ENCODE measurements around the gene NDE1. TPM values are rescaled to one million over a fixed set of nuclear protein-coding genes. Genes with fewer than 3 reads are reported as not detected.

NDE1 gene
- total RNA-seq, 4 donors from 2014 or later, result 4.0 to 26.2 (median 11.9) TPM

DNA sequence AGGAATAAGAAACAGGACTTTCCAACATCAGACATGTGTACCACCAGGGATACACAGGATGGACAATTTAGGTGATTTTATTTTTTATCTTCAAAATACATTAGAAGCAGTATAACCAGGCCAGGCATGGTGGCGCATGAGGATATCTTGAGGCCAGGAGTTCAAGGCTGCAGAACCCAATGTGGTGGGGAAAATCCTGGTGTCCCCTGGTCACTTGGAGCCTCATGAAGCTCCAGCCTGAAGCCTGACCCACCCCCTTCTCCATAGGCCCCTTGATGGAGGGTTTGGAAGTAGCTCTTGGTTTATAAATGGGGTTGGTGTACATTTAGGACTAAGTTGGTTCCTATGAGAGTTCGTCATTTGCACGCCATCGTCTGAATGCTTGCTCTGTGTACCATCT, 118.2 kb downstream of the NDE1 start:
- no peaks in the 10 kb centered on the region for H3K9me3 ChIP-seq
- intact Hi-C loops (cut with DNase I; ENCODE audit: low total_unique reads), result loop anchor here (10.0 kb wide), 1 partner anchor 357 kb away; no protein-coding TSS in a partner anchor
- no peaks in the 10 kb centered on the region for H3K27me3 ChIP-seq
- no peaks in the 10 kb centered on the region for H3K36me3 ChIP-seq
- ATAC-seq, result no peak
- DNase-seq, result no peak
- H3K27ac ChIP-seq, result no peak overlapping the region
- H3K4me3 ChIP-seq, result no peak overlapping the region
- TF ChIP-seq, protein P1, sequence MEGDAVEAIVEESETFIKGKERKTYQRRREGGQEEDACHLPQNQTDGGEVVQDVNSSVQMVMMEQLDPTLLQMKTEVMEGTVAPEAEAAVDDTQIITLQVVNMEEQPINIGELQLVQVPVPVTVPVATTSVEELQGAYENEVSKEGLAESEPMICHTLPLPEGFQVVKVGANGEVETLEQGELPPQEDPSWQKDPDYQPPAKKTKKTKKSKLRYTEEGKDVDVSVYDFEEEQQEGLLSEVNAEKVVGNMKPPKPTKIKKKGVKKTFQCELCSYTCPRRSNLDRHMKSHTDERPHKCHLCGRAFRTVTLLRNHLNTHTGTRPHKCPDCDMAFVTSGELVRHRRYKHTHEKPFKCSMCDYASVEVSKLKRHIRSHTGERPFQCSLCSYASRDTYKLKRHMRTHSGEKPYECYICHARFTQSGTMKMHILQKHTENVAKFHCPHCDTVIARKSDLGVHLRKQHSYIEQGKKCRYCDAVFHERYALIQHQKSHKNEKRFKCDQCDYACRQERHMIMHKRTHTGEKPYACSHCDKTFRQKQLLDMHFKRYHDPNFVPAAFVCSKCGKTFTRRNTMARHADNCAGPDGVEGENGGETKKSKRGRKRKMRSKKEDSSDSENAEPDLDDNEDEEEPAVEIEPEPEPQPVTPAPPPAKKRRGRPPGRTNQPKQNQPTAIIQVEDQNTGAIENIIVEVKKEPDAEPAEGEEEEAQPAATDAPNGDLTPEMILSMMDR (IDR thresholded peaks at IDR 0.05 in 4 of 5, conservative IDR thresholded peaks at IDR 0.05 in 1 of 5), result no peak
- TF ChIP-seq POLR2A (IDR thresholded peaks at IDR 0.05), result no peak
- no peaks in the 10 kb centered on the region for H3K4me1 ChIP-seq
- in situ Hi-C loops (cut with MboI; ENCODE audit: low sequenced_read_pairs in 4 of 4), result loop anchor here in 2 of 4 donors (5.0 to 25.0 kb wide), 2 partner anchors 54 to 344 kb away; no protein-coding TSS in a partner anchor

GRCh38 chr16:15769239-15769638, 119.2 kb downstream of the NDE1 start:
- no peaks in the 10 kb centered on the region for H3K9me3 ChIP-seq
- in situ Hi-C loops (cut with MboI; ENCODE audit: low sequenced_read_pairs in 4 of 4), result loop anchor here in 2 of 4 donors (5.0 to 25.0 kb wide), 2 partner anchors 53 to 343 kb away; no protein-coding TSS in a partner anchor
- TF ChIP-seq, protein P1 (IDR thresholded peaks at IDR 0.05 in 4 of 5, conservative IDR thresholded peaks at IDR 0.05 in 1 of 5), result no peak
- no peak for TF ChIP-seq POLR2A (IDR thresholded peaks at IDR 0.05)
- H3K4me3 ChIP-seq, result no peak overlapping the region
- DNase-seq (no peak), ATAC-seq (no peak)
- H3K27me3 ChIP-seq, result no peaks in the 10 kb centered on the region
- H3K4me1 ChIP-seq, result no peaks in the 10 kb centered on the region
- H3K36me3 ChIP-seq, result no peaks in the 10 kb centered on the region
- intact Hi-C loops (cut with DNase I; ENCODE audit: low total_unique reads), result loop anchor here (10.0 kb wide), 1 partner anchor 356 kb away; no protein-coding TSS in a partner anchor
- peak overlapping the region in 2 of 4 donors; percentile 50 to 65 for H3K27ac ChIP-seq

GRCh38 chr16:15770107-15770506, 120.1 kb downstream of the NDE1 start:
- H3K4me1 ChIP-seq, result no peaks in the 10 kb centered on the region
- peak in 1 of 2 donors; percentile 28 for ATAC-seq
- TF ChIP-seq POLR2A (IDR thresholded peaks at IDR 0.05), result no peak
- TF ChIP-seq, protein P1 (IDR thresholded peaks at IDR 0.05 in 4 of 5, conservative IDR thresholded peaks at IDR 0.05 in 1 of 5), result no peak
- intact Hi-C loops (cut with DNase I; ENCODE audit: low total_unique reads) (no loop called here), in situ Hi-C loops (cut with MboI; ENCODE audit: low sequenced_read_pairs in 4 of 4) (loop anchor here in 1 of 4 donors (25.0 kb wide), 1 partner anchor 342 kb away; no protein-coding TSS in a partner anchor)
- no peaks in the 10 kb centered on the region for H3K9me3 ChIP-seq
- H3K4me3 ChIP-seq, result no peak overlapping the region
- no peaks in the 10 kb centered on the region for H3K36me3 ChIP-seq
- H3K27ac ChIP-seq, result peak overlapping the region in 3 of 4 donors; percentile 45 to 65 (median 50)
- DNase-seq, result no peak
- no peaks in the 10 kb centered on the region for H3K27me3 ChIP-seq

GRCh38 chr16:15770512-15770911, 120.5 kb downstream of the NDE1 start:
- Histone ChIP-seq H3K36me3 (no peaks in the 10 kb centered on the region), H3K27me3 (no peaks in the 10 kb centered on the region), H3K9me3 (no peaks in the 10 kb centered on the region), H3K4me3 (no peak overlapping the region), H3K27ac (peak overlapping the region; percentile 45 to 65 (median 52)), H3K4me1 (no peaks in the 10 kb centered on the region)
- DNase-seq, result no peak
- no peak for ATAC-seq
- in situ Hi-C loops (cut with MboI; ENCODE audit: low sequenced_read_pairs in 4 of 4) (loop anchor here in 1 of 4 donors (25.0 kb wide), 1 partner anchor 342 kb away; no protein-coding TSS in a partner anchor), intact Hi-C loops (cut with DNase I; ENCODE audit: low total_unique reads) (no loop called here)
- TF ChIP-seq, protein P1 (IDR thresholded peaks at IDR 0.05 in 4 of 5, conservative IDR thresholded peaks at IDR 0.05 in 1 of 5), result no peak
- TF ChIP-seq POLR2A (IDR thresholded peaks at IDR 0.05), result no peak

Measured in gastrocnemius medialis (tissue), 4 donors.